Measurements from ENCODE around the gene PLCE1. TPM values are rescaled to one million over a fixed set of nuclear protein-coding genes. Genes with fewer than 3 reads are reported as not detected.
"Not testable (repeated sequence)": the region's sequence is repeated elsewhere in the genome, so short reads cannot be mapped to it uniquely, and the experiment has no call there.

Gene PLCE1
- total RNA-seq, 1 experiment from 2014 or later, result 8.1 TPM

GRCh38 chr10:93970433-93971010 is 23.2 kb upstream of the PLCE1 start:
- H3K4me1 ChIP-seq (replicated peaks); H3K36me3 ChIP-seq; DNase-seq (ENCODE audit: low read depth in 1 of 2, low spot score in 2 of 2); H3K27ac ChIP-seq; H3K9me3 ChIP-seq (replicated peaks); H3K27me3 ChIP-seq (replicated peaks); H3K4me3 ChIP-seq: not testable (repeated sequence)

- H3K27ac ChIP-seq, result no peak overlapping the region
- no peak for DNase-seq (ENCODE audit: low read depth in 1 of 2, low spot score in 2 of 2)
- H3K27me3 ChIP-seq (replicated peaks), result no peaks in the 10 kb centered on the region
- no peak overlapping the region for H3K4me3 ChIP-seq
- no peaks in the 10 kb centered on the region for H3K4me1 ChIP-seq (replicated peaks)
- no peaks in the 10 kb centered on the region for H3K36me3 ChIP-seq
- H3K9me3 ChIP-seq (replicated peaks), result no peaks in the 10 kb centered on the region
Observed at GRCh38 chr10:93973748-93974445, 19.8 kb upstream of the PLCE1 start.

GRCh38 chr10:93977442-93977841 is 16.3 kb upstream of the PLCE1 start:
- Histone ChIP-seq H3K9me3 (replicated peaks) (no peaks in the 10 kb centered on the region), H3K27me3 (replicated peaks) (no peaks in the 10 kb centered on the region), H3K4me3 (no peak overlapping the region), H3K36me3 (no peaks in the 10 kb centered on the region), H3K4me1 (replicated peaks) (no peaks in the 10 kb centered on the region), H3K27ac (no peak overlapping the region)
- DNase-seq (ENCODE audit: low read depth in 1 of 2, low spot score in 2 of 2), result no peak

GRCh38 chr10:93980486-93980885 is 13.2 kb upstream of the PLCE1 start:
- no peak for DNase-seq (ENCODE audit: low read depth in 1 of 2, low spot score in 2 of 2)
- H3K27ac ChIP-seq, result no peak overlapping the region
- no peak overlapping the region for H3K4me3 ChIP-seq
- no peaks in the 10 kb centered on the region for H3K36me3 ChIP-seq
- no peaks in the 10 kb centered on the region for H3K9me3 ChIP-seq (replicated peaks)
- H3K27me3 ChIP-seq (replicated peaks), result no peaks in the 10 kb centered on the region
- no peaks in the 10 kb centered on the region for H3K4me1 ChIP-seq (replicated peaks)

GRCh38 chr10:93991114-93991513 is 2.6 kb upstream of the PLCE1 start:
- DNase-seq (ENCODE audit: low read depth in 1 of 2, low spot score in 2 of 2), result peak in 1 of 2 experiments; percentile 3
- no peak overlapping the region for H3K4me3 ChIP-seq
- H3K27ac ChIP-seq, result peak overlapping the region; percentile 59
- H3K36me3 ChIP-seq, result 0 out of 2 replicates have a peak, but pooled peaks cover 3% of the 10 kb centered on the region
- H3K4me1 ChIP-seq (replicated peaks), result peaks cover 53% of the 10 kb centered on the region
- H3K9me3 ChIP-seq (replicated peaks), result no peaks in the 10 kb centered on the region
- no peaks in the 10 kb centered on the region for H3K27me3 ChIP-seq (replicated peaks)

GRCh38 chr10:93991596-93992284 is 2.0 kb upstream of the PLCE1 start:
- peak; percentile 87 to 88 for DNase-seq (ENCODE audit: low read depth in 1 of 2, low spot score in 2 of 2)
- H3K4me3 ChIP-seq, result no peak overlapping the region

GRCh38 chr10:93992400-93993030 is 1.2 kb upstream of the PLCE1 start:
- Histone ChIP-seq H3K27me3 (replicated peaks) (no peaks in the 10 kb centered on the region), H3K36me3 (0 out of 2 replicates have a peak, but pooled peaks cover 3% of the 10 kb centered on the region), H3K9me3 (replicated peaks) (no peaks in the 10 kb centered on the region), H3K4me3 (no peak overlapping the region), H3K27ac (peak overlapping the region; percentile 59), H3K4me1 (replicated peaks) (peaks cover 57% of the 10 kb centered on the region)
- DNase-seq (ENCODE audit: low read depth in 1 of 2, low spot score in 2 of 2), result peak in 1 of 2 experiments; percentile 49

More at GRCh38 chr10:93991596-93992284, 2.0 kb upstream of the PLCE1 start:
- no peaks in the 10 kb centered on the region for H3K27me3 ChIP-seq (replicated peaks)
- peak overlapping the region; percentile 59 for H3K27ac ChIP-seq
- H3K9me3 ChIP-seq (replicated peaks), result no peaks in the 10 kb centered on the region
- 0 out of 2 replicates have a peak, but pooled peaks cover 3% of the 10 kb centered on the region for H3K36me3 ChIP-seq
- peaks cover 57% of the 10 kb centered on the region for H3K4me1 ChIP-seq (replicated peaks)

GRCh38 chr10:93993414-93993781 is 333 bp upstream of the PLCE1 start:
- peak overlapping the region; percentile 84 for H3K4me3 ChIP-seq
- peaks cover 57% of the 10 kb centered on the region for H3K4me1 ChIP-seq (replicated peaks)
- peak overlapping the region; percentile 64 for H3K27ac ChIP-seq
- H3K36me3 ChIP-seq, result 0 out of 2 replicates have a peak, but pooled peaks cover 3% of the 10 kb centered on the region
- DNase-seq (ENCODE audit: low read depth in 1 of 2, low spot score in 2 of 2), result no peak
- H3K9me3 ChIP-seq (replicated peaks), result no peaks in the 10 kb centered on the region
- H3K27me3 ChIP-seq (replicated peaks), result no peaks in the 10 kb centered on the region

GRCh38 chr10:93994438-93994801 is 689 bp downstream of the PLCE1 start:
- Histone ChIP-seq H3K27me3 (replicated peaks) (no peaks in the 10 kb centered on the region), H3K4me3 (peak overlapping the region; percentile 84), H3K4me1 (replicated peaks) (peaks cover 65% of the 10 kb centered on the region), H3K27ac (no peak overlapping the region), H3K36me3 (0 out of 2 replicates have a peak, but pooled peaks cover 3% of the 10 kb centered on the region), H3K9me3 (replicated peaks) (no peaks in the 10 kb centered on the region)
- DNase-seq (ENCODE audit: low read depth in 1 of 2, low spot score in 2 of 2), result no peak

- peak overlapping the region; percentile 84 for H3K4me3 ChIP-seq
- 0 out of 2 replicates have a peak, but pooled peaks cover 3% of the 10 kb centered on the region for H3K36me3 ChIP-seq
- peaks cover 70% of the 10 kb centered on the region for H3K4me1 ChIP-seq (replicated peaks)
- no peaks in the 10 kb centered on the region for H3K9me3 ChIP-seq (replicated peaks)
- DNase-seq (ENCODE audit: low read depth in 1 of 2, low spot score in 2 of 2), result no peak
- no peaks in the 10 kb centered on the region for H3K27me3 ChIP-seq (replicated peaks)
- no peak overlapping the region for H3K27ac ChIP-seq
Observed at GRCh38 chr10:93995182-93995581, 1.5 kb downstream of the PLCE1 start.

GRCh38 chr10:93995598-93996271 is 2.0 kb downstream of the PLCE1 start:
- peak; percentile 60 to 80 for DNase-seq (ENCODE audit: low read depth in 1 of 2, low spot score in 2 of 2)
- 0 out of 2 replicates have a peak, but pooled peaks cover 3% of the 10 kb centered on the region for H3K36me3 ChIP-seq
- peaks cover 69% of the 10 kb centered on the region for H3K4me1 ChIP-seq (replicated peaks)
- no peak overlapping the region for H3K27ac ChIP-seq
- H3K27me3 ChIP-seq (replicated peaks), result no peaks in the 10 kb centered on the region
- H3K9me3 ChIP-seq (replicated peaks), result no peaks in the 10 kb centered on the region
- no peak overlapping the region for H3K4me3 ChIP-seq

GRCh38 chr10:93996551-93996950 is 2.8 kb downstream of the PLCE1 start:
- H3K27ac ChIP-seq, result no peak overlapping the region
- 0 out of 2 replicates have a peak, but pooled peaks cover 3% of the 10 kb centered on the region for H3K36me3 ChIP-seq
- DNase-seq (ENCODE audit: low read depth in 1 of 2, low spot score in 2 of 2), result no peak
- no peaks in the 10 kb centered on the region for H3K27me3 ChIP-seq (replicated peaks)
- peaks cover 61% of the 10 kb centered on the region for H3K4me1 ChIP-seq (replicated peaks)
- no peak overlapping the region for H3K4me3 ChIP-seq
- H3K9me3 ChIP-seq (replicated peaks), result no peaks in the 10 kb centered on the region

- H3K4me1 ChIP-seq (replicated peaks), result peaks cover 51% of the 10 kb centered on the region
- no peak overlapping the region for H3K27ac ChIP-seq
- H3K9me3 ChIP-seq (replicated peaks), result no peaks in the 10 kb centered on the region
- no peak for DNase-seq (ENCODE audit: low read depth in 1 of 2, low spot score in 2 of 2)
- 0 out of 2 replicates have a peak, but pooled peaks cover 3% of the 10 kb centered on the region for H3K36me3 ChIP-seq
- H3K4me3 ChIP-seq, result no peak overlapping the region
- no peaks in the 10 kb centered on the region for H3K27me3 ChIP-seq (replicated peaks)
Observed at GRCh38 chr10:93997546-93997945, 3.8 kb downstream of the PLCE1 start.

All from SJSA1 (cell line).